Fibroblast of skin of back (primary cell): ENCODE data around the gene FOXP1. TPM values are rescaled to one million over a fixed set of nuclear protein-coding genes. Genes with fewer than 3 reads are reported as not detected.

Source experiments
- DNase-seq: peaks from one replicate; pipeline ENCODE4 v3.0.0-alpha.2; 2013
- polyA plus RNA-seq, 2 experiments: library from polyadenylated mRNA; unstranded; fragments of 120-200 nt; gene quantifications; one replicate each; pipeline ENCODE4 v1.2.1, GENCODE V29; 2013; ENCODE audit not compliant: insufficient read length in 2 of 2

Gene FOXP1
- 73.7 TPM for polyA plus RNA-seq (2013, experiment 1 of 2; ENCODE audit: insufficient read length)
- polyA plus RNA-seq (2013, experiment 2 of 2; ENCODE audit: insufficient read length): 75.3 TPM

- peak; percentile 69 for DNase-seq
Observed at GRCh38 chr3:71583566-71584393, at the start of gene FOXP1. TSS of gene FOXP1 (minus strand) at chr3:71583728. CDS start at chr3:71198381, 385,347 bp downstream.

DNA sequence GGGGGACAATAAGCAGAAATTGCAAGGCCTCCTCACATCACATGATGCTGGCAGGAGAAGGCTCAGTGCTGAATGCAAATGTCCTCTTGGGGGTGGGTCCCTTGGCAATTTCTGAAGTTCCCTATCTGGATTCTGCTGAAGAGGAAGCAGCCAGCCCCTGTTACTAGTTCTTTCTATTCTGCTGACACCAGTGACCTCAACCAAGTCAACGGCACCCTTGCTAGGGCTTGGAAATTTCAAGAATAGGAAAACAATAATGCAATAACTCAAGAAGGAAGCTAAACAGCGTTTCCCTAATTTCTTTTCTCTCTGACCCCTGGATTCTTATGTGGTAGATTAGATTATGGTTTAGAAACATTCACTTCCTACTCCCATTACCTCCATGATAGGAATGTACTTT, 46.2 kb upstream of the FOXP1 start:
- DNase-seq: no peak

DNA sequence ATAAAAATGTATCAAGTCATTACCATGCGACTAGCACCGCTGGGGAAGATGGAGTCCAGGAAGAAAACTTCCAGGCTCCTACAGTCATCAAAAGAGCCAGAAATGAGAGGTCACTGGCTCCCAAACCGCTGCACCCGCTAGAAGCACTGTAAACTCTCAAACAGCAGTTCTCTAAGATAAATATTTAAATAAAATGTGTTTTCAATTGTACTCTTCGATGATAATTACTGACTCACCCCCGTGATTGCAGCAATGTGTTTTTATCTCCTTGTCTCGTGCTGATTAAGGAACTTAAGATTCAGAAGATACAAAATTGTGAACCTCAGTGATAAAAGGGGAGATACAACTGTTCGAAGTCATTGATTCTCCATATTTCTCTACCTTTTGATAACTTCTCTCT, 45.8 kb upstream of the FOXP1 start:
- DNase-seq: peak; percentile 57

DNA sequence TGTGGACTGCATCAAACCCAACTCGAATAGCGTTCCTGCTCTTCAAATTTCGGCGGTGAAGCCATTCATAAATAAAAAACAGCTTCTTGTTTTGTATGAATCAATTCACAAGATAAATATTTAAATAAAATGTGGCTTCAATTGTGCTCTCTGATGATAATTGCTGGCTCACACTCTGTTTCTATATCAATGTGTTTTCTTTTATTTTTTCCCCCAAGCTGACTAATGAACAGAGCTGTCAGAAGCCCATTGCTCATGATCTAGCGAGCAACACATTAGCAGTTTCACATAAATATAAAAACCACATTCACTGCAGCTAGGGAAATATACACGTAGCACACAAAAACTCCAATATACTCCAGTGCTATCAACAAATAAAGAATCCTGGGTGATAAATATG, 45.0 kb upstream of the FOXP1 start:
- DNase-seq: peak; percentile 30

- no peak for DNase-seq
Observed at GRCh38 chr3:71625676-71626075, 42.1 kb upstream of the FOXP1 start.

- no peak for DNase-seq
Observed at GRCh38 chr3:71621825-71622537, 38.5 kb upstream of the FOXP1 start.

DNA sequence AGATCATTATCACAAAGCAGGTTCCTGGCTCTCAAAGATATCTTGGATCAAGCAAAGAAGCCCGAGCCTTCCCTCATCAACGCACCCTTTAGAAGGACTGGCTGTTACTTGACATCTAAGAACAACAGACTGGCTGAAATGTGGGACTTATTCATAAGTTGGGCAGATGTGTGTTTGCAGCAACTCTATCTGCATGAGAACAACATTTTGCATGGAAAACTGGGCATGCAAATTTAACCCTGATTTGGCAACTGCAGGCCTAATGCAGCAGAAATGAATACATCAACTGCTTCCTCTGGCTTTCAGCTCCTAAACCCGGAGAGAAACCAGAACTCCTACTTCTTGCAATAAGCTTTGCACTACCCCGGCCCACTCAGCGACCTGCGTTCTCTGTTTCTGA, 35.0 kb upstream of the FOXP1 start:
- no peak for DNase-seq

DNA sequence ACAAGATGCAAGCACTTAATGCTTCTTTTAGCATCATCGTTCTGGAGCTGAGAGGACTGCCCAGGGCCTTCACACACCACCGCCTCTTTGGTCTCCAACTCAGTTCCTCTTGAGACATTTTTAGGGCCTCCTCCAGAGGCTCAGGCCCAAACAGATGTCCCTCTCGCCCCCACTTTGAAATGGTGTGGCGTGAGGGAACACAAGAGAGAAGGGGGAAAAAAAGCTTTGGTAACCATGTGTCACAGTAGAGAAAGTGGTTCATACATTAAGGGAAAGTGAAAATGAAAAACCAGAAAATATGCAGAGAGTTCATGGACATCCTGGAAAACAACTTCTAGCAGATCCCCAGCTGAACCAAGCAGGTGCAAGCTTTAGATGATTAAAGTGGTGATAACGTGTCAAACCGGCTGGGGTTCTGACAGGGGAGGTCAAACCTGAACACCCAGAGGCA, 33.1 kb upstream of the FOXP1 start:
- no peak for DNase-seq

DNA sequence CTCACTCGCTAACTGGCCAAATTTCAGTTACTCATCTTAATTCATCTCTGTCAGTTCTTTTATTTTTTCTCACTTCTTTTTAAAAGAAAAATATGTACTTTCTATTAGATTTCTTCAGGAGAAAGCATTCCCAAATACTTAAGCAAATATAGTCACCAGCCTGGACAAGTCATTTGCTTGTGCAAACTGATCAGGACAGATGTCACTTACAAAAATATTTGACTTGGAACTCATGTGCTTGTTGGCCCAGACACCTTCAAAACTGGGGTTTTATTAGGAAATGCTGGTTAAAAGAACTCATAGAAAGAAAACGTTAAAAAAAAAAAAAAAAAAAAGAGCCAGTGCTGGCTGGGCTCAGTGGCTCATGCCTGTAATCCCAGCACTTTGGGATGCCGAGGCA, 31.3 kb upstream of the FOXP1 start:
- no peak for DNase-seq

GRCh38 chr3:71614426-71614825, 30.9 kb upstream of the FOXP1 start:
- DNase-seq: no peak

DNA sequence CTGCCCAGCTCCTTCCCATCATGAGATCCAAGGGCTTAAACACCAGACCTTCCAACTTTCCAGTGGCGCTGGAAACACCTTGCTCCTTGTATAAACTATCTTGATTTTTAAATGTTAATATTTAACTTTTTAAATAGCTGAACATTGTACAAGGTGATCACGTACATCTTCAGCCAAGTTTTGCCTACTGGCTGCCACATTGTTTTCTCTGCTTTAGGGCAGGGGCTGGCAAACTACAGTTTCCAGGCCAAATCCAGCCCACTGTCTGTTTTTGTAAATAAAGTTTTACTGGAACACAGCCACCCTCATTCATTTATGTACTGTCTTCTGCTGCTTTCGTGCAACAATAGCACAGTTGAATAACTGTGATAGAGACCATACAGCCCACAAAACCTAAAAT, 27.6 kb upstream of the FOXP1 start:
- no peak for DNase-seq

DNA sequence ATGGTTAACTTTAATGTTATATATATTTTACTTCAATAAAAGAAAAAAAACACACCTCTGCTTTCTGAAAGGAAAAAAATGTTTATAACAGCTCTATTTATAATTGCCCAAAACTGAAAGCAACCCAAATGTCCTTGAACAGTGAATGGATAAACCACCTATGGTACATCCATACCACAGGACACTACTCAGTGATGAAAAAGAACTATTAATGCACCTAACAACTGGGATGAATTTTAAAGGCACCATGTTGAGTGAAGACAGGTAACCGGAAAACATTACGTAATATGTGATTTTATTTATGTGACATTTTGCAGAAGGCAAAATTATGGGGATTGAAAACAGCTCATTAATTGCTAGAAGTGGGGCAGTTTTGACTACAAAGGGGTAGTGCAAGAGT, 23.8 kb upstream of the FOXP1 start:
- no peak for DNase-seq

- no peak for DNase-seq
Observed at GRCh38 chr3:71606582-71606981, 23.1 kb upstream of the FOXP1 start.

DNA sequence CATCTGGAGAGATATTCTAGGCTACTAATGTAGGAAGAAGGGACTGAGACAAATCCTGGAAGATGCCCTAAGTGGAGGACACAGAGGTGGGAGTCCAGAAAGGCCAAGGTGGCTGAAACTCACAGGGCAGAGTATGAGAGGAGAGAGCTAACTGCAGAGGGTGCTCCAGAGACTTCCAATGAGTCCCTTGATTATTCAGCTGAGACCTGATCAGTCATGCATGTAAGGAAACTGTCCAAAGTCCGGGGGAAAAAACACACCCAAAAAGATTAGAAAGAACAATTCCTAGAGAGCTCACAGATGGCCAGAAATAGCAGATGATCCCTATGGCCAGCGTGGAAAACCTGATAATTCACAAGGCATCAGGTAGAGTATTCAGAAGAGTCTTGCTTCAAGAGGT, 18.7 kb upstream of the FOXP1 start:
- no peak for DNase-seq

GRCh38 chr3:71601811-71602210, 18.3 kb upstream of the FOXP1 start:
- peak; percentile 92 for DNase-seq

DNA sequence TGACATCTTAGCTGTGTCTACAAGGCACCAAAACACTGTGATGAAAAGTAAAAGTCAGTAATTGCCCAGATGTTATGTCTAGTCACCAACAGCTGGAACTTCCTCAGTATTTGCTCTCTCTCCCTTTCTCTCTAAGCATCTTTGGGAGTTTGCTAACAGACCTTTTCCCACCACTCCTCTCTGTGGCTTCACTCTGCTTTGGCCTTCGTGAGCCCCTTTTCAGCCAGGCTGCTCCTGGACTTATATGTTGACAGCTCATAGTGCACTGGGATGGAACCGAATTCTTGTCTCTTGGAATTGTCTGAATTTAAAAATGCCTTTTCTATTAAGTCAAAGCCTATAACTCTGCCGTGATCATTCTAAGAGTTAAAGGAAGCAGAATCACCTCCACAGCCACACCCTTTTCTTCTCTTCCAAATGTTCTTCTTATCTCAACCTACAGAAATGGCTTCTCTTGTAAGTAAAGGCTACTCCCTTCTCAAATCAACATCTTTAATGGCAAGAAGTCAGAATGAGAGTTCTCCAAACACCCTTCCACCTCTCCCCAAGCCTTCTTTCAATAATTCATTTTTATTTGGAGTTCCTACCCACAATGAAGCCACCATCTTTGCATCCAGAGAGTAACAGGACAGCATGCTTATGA, 17.2 kb upstream of the FOXP1 start:
- peak; percentile 80 for DNase-seq

DNA sequence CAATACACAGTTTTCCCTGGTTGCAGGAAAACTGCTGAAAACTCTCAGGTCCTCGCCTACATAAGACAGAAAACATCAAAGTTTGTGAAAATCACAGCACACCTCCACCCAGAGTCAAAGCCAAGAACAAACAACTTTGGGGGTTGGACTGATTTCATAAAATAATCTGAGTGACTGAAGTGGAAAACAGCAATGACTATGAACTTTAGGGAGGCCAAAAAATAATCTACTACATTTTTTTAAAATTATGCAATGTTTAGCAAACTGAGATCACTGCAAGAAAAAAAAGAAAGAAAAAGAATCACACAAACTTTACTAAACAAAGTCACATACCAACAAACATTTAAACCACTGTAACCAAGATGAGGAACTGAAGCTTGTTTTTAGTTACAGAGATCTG, 15.9 kb upstream of the FOXP1 start:
- no peak for DNase-seq

- DNase-seq: peak; percentile 67
Observed at GRCh38 chr3:71598292-71598691, 14.8 kb upstream of the FOXP1 start.

- peak; percentile 80 for DNase-seq
Observed at GRCh38 chr3:71597286-71597685, 13.8 kb upstream of the FOXP1 start.

DNA sequence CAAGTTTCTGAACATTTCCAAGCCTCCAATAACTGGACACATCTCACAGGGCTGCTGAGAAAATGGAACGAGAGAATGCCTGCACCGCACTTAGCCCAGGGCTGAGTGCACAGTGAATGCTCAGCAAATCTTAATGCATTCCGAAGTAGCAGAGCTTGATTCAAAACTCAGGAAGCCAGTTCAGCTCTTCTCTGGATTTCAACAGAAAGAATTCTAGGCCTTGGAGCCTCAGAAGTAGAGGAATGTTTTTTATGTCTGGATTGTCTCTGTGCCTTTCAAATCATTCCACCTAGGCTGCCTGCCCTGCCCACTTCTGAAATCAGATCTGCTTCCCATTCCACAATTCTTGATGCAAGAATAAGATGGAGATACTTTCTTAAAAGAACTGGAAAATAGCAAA, 9.6 kb upstream of the FOXP1 start:
- DNase-seq: no peak

DNA sequence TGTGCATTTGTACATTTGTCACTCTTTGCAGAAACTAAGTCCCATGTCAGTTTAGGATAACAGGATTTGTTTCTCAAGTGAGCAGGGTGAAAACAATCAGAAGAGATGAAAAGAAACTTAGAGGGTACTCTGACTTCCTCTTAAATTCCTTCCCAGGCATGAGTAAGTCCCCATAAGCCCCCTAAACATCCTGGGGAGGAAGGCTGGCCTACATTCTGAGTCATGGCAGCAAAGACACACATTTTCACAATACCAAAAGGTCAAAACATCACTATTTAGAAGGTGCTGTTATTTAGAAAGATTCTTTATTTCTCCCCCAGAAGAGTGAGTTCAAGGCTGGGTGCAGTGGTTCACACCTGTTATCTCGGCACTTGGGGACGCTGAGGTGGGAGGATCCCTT, 7.6 kb upstream of the FOXP1 start:
- DNase-seq: no peak

DNA sequence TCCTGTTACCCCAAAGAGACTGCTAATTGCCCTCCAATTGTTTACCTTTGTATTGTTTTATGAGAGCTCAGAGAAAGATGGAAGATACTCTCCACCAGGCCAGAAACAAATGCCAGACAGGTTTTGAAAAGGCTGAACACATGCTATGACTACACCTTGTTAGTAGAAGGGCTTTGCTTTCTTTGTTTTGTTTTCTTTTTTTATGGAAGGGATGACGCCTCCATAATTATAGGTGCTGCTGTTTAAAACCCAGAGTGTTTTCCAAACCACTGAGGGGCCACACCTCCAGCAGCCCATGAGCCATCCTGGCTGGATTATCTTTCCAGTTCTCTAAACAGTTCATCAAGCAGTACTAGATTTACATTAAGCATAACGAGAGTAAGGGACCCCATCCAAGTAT, 5.6 kb upstream of the FOXP1 start:
- no peak for DNase-seq

- DNase-seq: no peak
Observed at GRCh38 chr3:71587958-71588357, 4.4 kb upstream of the FOXP1 start.
